HepG2 (cell line): ENCODE results near the gene KRTAP10-6. TPM values are rescaled to one million over a fixed set of nuclear protein-coding genes. Genes with fewer than 3 reads are reported as not detected.
A peak's percentile ranks its signal among the peaks of the same experiment; 100 is the strongest.

Experiments
- DMAP1 ChIP-seq: IDR thresholded peaks from 2 replicates; pipeline ENCODE4 v1.6.1; 2016
- EED ChIP-seq: sonication (generic); formaldehyde crosslinking; IDR thresholded peaks from 2 replicates; pipeline ENCODE4 v1.5.0; 2020; ENCODE audit warnings: mild to moderate bottlenecking, missing genetic modification reagents
- EHMT2 ChIP-seq: fragments of 200-600 bp; sonication (generic); IDR thresholded peaks from 2 replicates; pipeline ENCODE4 v1.7.0; 2017; ENCODE audit warnings: antibody characterized with exemption, low read depth, low read length, borderline replicate concordance
- FOXJ3 ChIP-seq: sonication (generic); formaldehyde crosslinking; IDR thresholded peaks from 2 replicates; pipeline ENCODE4 v1.4.0; 2020; ENCODE audit warnings: missing genetic modification reagents, mild to moderate bottlenecking, borderline replicate concordance
- MZF1 ChIP-seq: sonication (generic); formaldehyde crosslinking; IDR thresholded peaks from 2 replicates; pipeline ENCODE4 v1.8.1; 2023; ENCODE audit warnings: mild to moderate bottlenecking, missing genetic modification reagents, borderline replicate concordance
- NONO ChIP-seq, 2 experiments: fragments of 450-650 bp in 1 of 2; sonication (generic) in 1 of 2; formaldehyde crosslinking in 1 of 2; IDR thresholded peaks in 1 of 2; conservative IDR thresholded peaks in 1 of 2; 2 replicates each; pipeline versions ENCODE4 v1.6.1 to v1.8.0; 2017 to 2022; ENCODE audit warnings: mild to moderate bottlenecking in 1 of 2, missing genetic modification reagents in 1 of 2, moderate library complexity in 1 of 2
- SAP130 ChIP-seq: IDR thresholded peaks from 2 replicates; pipeline ENCODE4 v1.6.1; 2016; ENCODE audit warnings: low read depth
- SIX1 ChIP-seq: sonication (generic); formaldehyde crosslinking; IDR thresholded peaks from 2 replicates; pipeline ENCODE4 v1.4.0; 2020; ENCODE audit warnings: missing genetic modification reagents, borderline replicate concordance
- SNAPC2 ChIP-seq: sonication (generic); formaldehyde crosslinking; IDR thresholded peaks from 2 replicates; pipeline ENCODE4 v1.8.1; 2022; ENCODE audit warnings: mild to moderate bottlenecking, missing genetic modification reagents
- TOE1 ChIP-seq: sonication (generic); formaldehyde crosslinking; IDR thresholded peaks from 2 replicates; pipeline ENCODE4 v1.4.0; 2020; ENCODE audit warnings: mild to moderate bottlenecking, missing genetic modification reagents
- YEATS4 ChIP-seq: sonication (generic); formaldehyde crosslinking; IDR thresholded peaks from 2 replicates; pipeline ENCODE4 v1.4.0; 2020; ENCODE audit warnings: missing genetic modification reagents, borderline replicate concordance
- ZNF10 ChIP-seq: sonication (generic); formaldehyde crosslinking; IDR thresholded peaks from 2 replicates; pipeline ENCODE4 v1.4.0; 2020; ENCODE audit warnings: mild to moderate bottlenecking, low read depth, missing genetic modification reagents, borderline replicate concordance
- ZNF292 ChIP-seq: sonication (generic); formaldehyde crosslinking; IDR thresholded peaks from 2 replicates; pipeline ENCODE4 v1.8.1; 2022; ENCODE audit warnings: mild to moderate bottlenecking, low read depth, missing genetic modification reagents, borderline replicate concordance
- ZNF33B ChIP-seq: sonication (generic); formaldehyde crosslinking; IDR thresholded peaks from 2 replicates; pipeline ENCODE4 v1.5.1; 2020; ENCODE audit warnings: mild to moderate bottlenecking, missing genetic modification reagents
- ZNF350 ChIP-seq: sonication (generic); formaldehyde crosslinking; IDR thresholded peaks from 2 replicates; pipeline ENCODE4 v1.4.0; 2020; ENCODE audit warnings: mild to moderate bottlenecking, low read depth, missing genetic modification reagents, borderline replicate concordance
- ZNF607 ChIP-seq: sonication (generic); formaldehyde crosslinking; IDR thresholded peaks from 2 replicates; pipeline ENCODE4 v1.5.1; 2020; ENCODE audit warnings: missing genetic modification reagents, mild to moderate bottlenecking, borderline replicate concordance
- ZNF614 ChIP-seq: IDR thresholded peaks from 2 replicates; pipeline ENCODE4 v1.6.1; 2018; ENCODE audit warnings: missing biosample characterization, missing genetic modification reagents, inconsistent platforms, borderline replicate concordance
- ZNF772 ChIP-seq: sonication (generic); formaldehyde crosslinking; IDR thresholded peaks from 2 replicates; pipeline ENCODE4 v1.5.0; 2020; ENCODE audit warnings: mild to moderate bottlenecking, missing genetic modification reagents
- ZNF83 ChIP-seq: sonication (generic); formaldehyde crosslinking; IDR thresholded peaks from 2 replicates; pipeline ENCODE4 v1.4.0; 2020; ENCODE audit warnings: missing genetic modification reagents, mild to moderate bottlenecking, borderline replicate concordance
- ZNF850 ChIP-seq: sonication (generic); formaldehyde crosslinking; conservative IDR thresholded peaks from 2 replicates; pipeline ENCODE4 v1.9.0; 2021; ENCODE audit warnings: mild to moderate bottlenecking, missing genetic modification reagents
- ZNF883 ChIP-seq: sonication (generic); formaldehyde crosslinking; IDR thresholded peaks from 2 replicates; pipeline ENCODE4 v1.5.1; 2020; ENCODE audit warnings: mild to moderate bottlenecking, missing genetic modification reagents; ENCODE audit errors: not compliant biosample characterization
- ZSCAN25 ChIP-seq: sonication (generic); formaldehyde crosslinking; IDR thresholded peaks from 2 replicates; pipeline ENCODE4 v1.8.0; 2022; ENCODE audit warnings: mild to moderate bottlenecking, missing genetic modification reagents
- polyA plus RNA-seq, 8 experiments: library from polyadenylated mRNA; depleted of rRNA in 3 of 8; stranded (reverse) in 7 of 8; unstranded in 1 of 8; fragments of >200 nt; fragmentation: Illumina TruSeq in 4 of 8; extraction: Trizol in 4 of 8; gene quantifications; 2 replicates each; pipeline versions ENCODE4 v1.2.1 to v1.2.3, GENCODE V29; 2011 to 2016; ENCODE audit warnings: low read depth in 4 of 8, missing spikeins in 1 of 8, mixed read lengths in 1 of 8; ENCODE audit not compliant: insufficient read depth in 1 of 8
- total RNA-seq, 5 experiments: library from RNA; depleted of rRNA; stranded (reverse); fragments of >200 nt; fragmentation: Illumina TruSeq; extraction: Trizol; gene quantifications; 2 replicates each; pipeline ENCODE4 v1.2.3, GENCODE V29; 2016; ENCODE audit warnings: low read depth in 1 of 5
- TF ChIP-seq, protein P1 (sequence below): conservative IDR thresholded peaks from 2 replicates; pipeline ENCODE4 v1.6.1; 2018; ENCODE audit warnings: missing genetic modification reagents
- TF ChIP-seq, protein P2 (sequence below): IDR thresholded peaks from 2 replicates; pipeline ENCODE4 v1.6.1; 2016; ENCODE audit warnings: low read depth, borderline replicate concordance
- TF ChIP-seq, protein P3 (sequence below): sonication (generic); formaldehyde crosslinking; IDR thresholded peaks from 2 replicates; pipeline ENCODE4 v1.4.0; 2020; ENCODE audit warnings: missing genetic modification reagents, mild to moderate bottlenecking, borderline replicate concordance

The KRTAP10-6 gene
- total and polyA plus RNA-seq, 2 of the 13 experiments (the other 11 are each of a cell fraction or from before 2014, with no cell fraction given): not detected

DNA sequence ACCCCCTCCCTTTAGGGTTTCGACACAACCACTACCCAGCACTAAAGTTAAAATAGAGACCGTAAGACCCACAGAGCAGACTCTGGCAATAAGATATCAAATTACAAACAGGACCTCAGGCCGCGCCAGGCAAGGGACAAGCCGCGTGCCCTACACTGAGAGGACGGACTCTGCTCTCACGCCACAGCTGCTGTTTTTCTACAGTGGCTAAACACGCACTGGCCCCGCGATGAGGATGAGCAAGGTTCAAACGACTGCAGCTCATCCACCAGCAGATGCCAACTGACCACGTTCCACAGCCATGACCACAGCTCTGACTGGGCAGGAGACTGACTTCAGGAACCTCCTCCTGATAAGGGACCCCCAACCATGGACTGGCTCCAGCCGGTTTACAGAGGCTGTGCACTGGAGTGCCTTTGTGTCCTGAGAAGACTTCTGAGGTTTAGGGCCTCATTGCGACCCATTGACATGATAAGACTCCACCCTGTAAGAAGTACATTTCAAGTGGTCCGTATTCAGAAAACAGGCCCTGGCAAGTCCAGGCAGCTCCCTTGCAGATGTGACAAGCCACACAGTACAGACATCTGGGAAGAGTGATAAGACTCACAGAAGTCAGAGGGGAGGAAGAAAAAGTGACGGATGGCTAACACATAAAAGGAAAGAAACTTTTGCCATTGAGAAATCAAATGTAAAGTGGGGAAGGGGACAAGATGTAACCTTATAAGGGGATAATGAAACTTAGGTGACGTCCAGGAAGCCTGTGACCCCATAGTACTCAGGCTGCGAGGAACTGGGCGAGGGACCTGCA is 1.5 kb upstream of the KRTAP10-6 start (continued):
- TF ChIP-seq EED (CRISPR knock-in tag) (peak; percentile 46; the same call in 1 of the 2 replicates), FOXJ3 (peak; percentile 66; the same call in 1 of the 2 replicates), DMAP1 (CRISPR knock-in tag) (peak; percentile 43; the same call in 1 of the 2 replicates), ZNF614 (CRISPR knock-in tag) (peak; percentile 79; the same call in 1 of the 2 replicates), ZNF850 (CRISPR knock-in tag) (no peak), ZNF772 (peak; percentile 82), NONO (IDR thresholded peaks at IDR 0.05) (no peak), NONO (CRISPR knock-in tag; conservative IDR thresholded peaks at IDR 0.05) (peak; percentile 83), ZSCAN25 (CRISPR knock-in tag) (peak; percentile 78; the same call in 1 of the 2 replicates), ZNF607 (CRISPR knock-in tag) (peak; percentile 96), ZNF33B (CRISPR knock-in tag) (no peak), EHMT2 (no peak), SAP130 (CRISPR knock-in tag) (peak; percentile 76), TOE1 (peak; percentile 52; the same call in 1 of the 2 replicates), ZNF350 (CRISPR knock-in tag) (peak; percentile 54; the same call in 1 of the 2 replicates), ZNF883 (CRISPR knock-in tag) (peak; percentile 55), SIX1 (CRISPR knock-in tag) (peak; percentile 100), ZNF83 (CRISPR knock-in tag) (0 out of 2 replicates have a peak, but pooled peaks have one; percentile 36), ZNF292 (CRISPR knock-in tag) (peak; percentile 89; the same call in 1 of the 2 replicates), ZNF10 (CRISPR knock-in tag) (no peak), YEATS4 (CRISPR knock-in tag) (peak; percentile 76; the same call in 1 of the 2 replicates), SNAPC2 (0 out of 2 replicates have a peak, but pooled peaks have one; percentile 81), MZF1 (CRISPR knock-in tag) (0 out of 2 replicates have a peak, but pooled peaks have one; percentile 49)
- TF ChIP-seq, protein P1, sequence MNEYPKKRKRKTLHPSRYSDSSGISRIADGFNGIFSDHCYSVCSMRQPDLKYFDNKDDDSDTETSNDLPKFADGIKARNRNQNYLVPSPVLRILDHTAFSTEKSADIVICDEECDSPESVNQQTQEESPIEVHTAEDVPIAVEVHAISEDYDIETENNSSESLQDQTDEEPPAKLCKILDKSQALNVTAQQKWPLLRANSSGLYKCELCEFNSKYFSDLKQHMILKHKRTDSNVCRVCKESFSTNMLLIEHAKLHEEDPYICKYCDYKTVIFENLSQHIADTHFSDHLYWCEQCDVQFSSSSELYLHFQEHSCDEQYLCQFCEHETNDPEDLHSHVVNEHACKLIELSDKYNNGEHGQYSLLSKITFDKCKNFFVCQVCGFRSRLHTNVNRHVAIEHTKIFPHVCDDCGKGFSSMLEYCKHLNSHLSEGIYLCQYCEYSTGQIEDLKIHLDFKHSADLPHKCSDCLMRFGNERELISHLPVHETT (CRISPR knock-in tag): 0 out of 2 replicates have a peak, but pooled peaks have one; percentile 37
- TF ChIP-seq, protein P2, sequence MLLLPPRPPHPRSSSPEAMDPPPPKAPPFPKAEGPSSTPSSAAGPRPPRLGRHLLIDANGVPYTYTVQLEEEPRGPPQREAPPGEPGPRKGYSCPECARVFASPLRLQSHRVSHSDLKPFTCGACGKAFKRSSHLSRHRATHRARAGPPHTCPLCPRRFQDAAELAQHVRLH (CRISPR knock-in tag): peak; percentile 79; the same call in 1 of the 2 replicates
- TF ChIP-seq, protein P3, sequence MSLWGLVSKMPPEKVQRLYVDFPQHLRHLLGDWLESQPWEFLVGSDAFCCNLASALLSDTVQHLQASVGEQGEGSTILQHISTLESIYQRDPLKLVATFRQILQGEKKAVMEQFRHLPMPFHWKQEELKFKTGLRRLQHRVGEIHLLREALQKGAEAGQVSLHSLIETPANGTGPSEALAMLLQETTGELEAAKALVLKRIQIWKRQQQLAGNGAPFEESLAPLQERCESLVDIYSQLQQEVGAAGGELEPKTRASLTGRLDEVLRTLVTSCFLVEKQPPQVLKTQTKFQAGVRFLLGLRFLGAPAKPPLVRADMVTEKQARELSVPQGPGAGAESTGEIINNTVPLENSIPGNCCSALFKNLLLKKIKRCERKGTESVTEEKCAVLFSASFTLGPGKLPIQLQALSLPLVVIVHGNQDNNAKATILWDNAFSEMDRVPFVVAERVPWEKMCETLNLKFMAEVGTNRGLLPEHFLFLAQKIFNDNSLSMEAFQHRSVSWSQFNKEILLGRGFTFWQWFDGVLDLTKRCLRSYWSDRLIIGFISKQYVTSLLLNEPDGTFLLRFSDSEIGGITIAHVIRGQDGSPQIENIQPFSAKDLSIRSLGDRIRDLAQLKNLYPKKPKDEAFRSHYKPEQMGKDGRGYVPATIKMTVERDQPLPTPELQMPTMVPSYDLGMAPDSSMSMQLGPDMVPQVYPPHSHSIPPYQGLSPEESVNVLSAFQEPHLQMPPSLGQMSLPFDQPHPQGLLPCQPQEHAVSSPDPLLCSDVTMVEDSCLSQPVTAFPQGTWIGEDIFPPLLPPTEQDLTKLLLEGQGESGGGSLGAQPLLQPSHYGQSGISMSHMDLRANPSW (CRISPR knock-in tag): peak; percentile 64; the same call in 1 of the 2 replicates
